SK-N-DZ (cell line): ENCODE results near the gene TRIP6.
A peak's percentile ranks its signal among the peaks of the same experiment; 100 is the strongest.
"Not testable (repeated sequence)": the region's sequence is repeated elsewhere in the genome, so short reads cannot be mapped to it uniquely, and the experiment has no call there.

ENCODE experiments used
- DNase-seq: peaks from one replicate; pipeline ENCODE4 v3.0.0-alpha.2; 2015; ENCODE audit warnings: low spot score

The TRIP6 gene

DNA sequence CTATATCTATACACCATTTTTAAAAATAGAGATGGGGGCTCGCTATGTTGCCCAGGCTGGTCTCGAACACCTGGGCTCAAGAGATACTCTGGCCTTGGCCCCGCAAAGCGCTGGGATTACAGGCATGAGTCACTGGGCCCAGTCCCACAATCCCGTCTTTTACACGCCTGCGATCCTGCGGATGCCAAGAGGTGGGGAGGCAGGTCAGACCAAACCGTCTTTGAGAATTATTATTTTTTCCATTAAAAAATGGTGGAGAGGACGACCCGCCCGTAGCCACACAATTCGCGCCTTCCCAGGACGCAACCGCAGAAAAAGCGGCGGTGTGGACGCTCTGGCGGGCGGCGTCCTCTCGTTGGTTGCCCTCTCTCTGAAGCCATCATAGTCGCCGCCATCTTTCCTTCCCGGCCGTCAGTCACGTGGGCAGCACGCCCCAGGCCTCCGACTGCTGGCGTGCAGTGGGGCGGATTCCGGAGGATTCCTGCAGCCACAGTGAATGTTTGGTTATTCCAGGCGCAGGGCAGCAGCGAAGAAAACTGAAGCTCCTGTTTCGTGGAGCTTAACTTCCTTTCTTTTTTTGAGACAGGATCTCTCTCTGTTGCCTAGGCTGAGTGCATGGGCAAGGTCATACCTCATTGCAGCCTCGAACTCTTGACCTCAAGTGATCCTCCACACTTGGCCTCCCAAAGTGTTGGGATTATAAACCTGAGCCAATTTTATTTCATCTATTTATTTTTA is 29.9 kb upstream of the TRIP6 start:
- DNase-seq: no peak

DNA sequence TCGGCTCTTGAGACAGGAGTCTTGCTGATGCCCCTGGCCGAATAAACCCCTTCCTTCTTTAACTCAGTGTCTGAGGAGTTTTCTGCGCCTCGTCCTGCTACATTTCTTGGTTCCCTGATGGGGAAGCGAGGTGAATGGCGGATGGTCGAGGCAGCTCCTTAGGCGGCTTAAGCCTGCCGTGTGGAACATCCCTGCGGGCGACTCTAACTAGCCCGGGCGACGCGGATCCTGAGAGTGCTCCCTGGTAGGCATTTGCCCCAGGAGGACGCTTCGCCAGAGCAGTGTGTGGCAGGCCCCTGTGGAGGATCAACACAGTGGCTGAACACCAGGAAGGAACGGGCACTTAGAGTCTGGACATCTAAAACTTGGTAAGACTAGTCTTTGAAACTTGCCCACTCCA is 27.8 kb upstream of the TRIP6 start:
- no peak for DNase-seq

DNA sequence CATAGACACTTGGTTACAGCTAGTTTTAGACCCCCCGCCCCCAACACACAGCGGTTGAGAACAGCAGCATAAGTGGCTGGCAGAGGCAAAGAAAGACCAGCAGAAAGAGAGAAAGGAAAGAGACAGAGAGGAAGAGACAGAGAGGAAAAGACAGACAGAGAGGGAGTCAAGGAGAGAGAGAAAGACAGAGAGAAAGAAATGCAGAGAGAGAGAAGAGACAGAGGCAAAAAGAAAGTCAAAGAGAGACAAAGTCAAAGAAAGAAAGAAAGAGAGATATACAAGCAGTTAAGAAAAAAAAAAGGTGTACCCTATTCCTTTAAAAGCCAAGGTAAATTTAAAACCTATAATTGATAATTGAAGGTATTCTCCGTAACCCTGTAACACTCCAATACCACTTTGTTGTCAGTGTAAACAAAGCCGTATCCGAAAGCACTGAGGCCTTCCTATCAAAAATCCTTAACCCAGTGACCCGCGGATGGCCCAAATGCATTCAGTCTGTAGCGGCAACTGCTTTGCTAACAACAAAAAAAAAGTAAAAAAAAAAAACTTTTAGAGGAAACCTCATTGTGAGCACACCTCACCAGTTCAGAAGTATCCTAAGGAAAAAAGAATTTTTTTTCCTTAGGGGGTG is 26.6 kb upstream of the TRIP6 start:
- DNase-seq: no peak

DNA sequence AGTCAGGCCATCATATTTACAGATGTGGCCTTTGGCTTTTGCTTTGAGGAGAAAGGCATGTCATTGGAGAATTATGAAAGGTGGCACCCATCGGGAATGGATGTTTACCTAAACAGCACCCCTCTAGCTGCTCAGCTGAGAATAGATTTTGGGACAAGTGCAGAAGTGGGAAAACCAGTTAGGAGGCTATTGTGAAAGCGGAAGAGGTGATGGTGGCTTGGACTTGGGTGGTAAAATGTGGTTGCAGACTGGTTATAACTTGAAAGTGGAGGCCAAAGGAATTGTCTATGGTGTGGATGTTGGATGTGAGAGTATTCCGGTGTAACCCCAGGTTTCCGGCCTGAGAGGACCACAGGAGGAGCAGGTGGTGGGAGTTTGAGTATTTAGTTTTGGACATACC is 19.8 kb upstream of the TRIP6 start:
- DNase-seq: no peak

DNA sequence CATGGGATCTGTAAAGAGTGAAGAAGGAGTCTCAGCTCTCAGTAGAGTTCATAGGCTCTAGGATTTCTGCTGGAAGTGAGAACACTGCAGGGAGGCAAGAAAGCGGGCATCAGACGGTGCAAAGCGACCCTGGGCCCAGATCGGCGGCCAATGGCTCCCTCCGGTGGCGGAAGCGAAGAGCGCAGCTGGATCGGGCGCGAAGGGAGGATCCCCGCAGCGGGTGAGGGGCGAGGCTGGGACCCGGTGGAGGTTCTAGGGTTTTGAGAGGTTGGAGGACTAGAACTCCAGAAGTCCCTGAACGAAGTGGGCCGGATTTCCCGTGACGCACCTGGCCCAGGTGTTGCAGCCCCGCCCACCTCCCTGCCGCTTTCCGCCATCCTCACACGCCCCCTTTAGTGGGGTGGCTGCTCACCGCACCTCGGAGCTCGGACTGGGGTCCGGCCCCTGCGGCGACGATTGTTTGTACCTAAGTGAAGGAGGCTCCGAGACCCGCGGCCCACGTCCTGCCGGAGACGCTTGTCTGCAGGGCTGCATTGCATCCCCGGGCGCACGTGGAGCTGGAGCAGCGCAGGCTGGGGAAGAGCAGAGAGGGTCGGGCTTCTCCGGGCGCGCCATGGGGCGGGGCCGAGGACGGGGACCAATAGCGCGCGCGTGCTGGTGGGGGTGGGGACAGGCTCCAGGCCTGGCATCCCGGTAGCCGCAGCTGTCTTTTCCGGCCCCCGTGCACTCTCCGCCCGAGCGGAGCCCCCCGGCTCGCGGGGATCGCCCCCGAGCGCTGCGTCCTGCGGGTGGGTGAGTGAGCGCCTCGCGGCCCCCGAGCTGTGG is 14.9 kb upstream of the TRIP6 start, which contains the start of gene SLC12A9:
SLC12A9 (plus strand) TSS at position 666 of the 825 bp plus-strand sequence. CDS start 1,485 bp downstream, outside the sequence.
- DNase-seq: peak; percentile 89

DNA sequence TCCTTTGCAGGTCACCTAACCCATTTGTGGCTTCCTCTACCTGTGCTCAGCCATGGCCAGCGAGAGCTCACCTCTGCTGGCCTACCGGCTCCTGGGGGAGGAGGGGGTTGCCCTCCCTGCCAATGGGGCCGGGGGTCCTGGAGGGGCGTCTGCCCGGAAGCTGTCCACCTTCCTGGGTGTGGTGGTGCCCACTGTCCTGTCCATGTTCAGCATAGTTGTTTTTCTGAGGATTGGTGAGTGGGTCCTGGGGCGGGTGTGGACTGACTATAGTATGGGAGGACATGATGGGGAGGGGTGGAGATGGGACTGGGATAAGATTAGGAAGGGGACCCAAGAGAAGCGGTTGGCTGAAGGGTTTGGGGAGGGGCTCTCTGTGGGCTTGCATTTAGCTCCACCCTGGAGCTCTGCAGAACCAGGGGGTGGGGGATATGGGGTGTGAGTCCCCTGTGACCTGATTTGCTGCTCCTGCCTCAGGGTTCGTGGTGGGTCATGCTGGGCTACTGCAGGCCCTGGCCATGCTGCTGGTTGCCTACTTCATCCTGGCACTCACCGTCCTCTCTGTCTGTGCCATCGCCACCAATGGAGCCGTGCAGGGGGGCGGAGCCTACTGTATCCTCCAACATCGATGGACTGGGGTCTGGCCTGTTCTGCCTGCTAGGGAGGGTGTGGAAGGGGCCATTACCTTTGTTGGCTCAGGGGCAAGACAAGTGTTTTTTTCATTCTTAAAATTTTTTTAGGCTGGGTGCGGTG is 12.9 kb upstream of the TRIP6 start:
- DNase-seq: no peak

DNA sequence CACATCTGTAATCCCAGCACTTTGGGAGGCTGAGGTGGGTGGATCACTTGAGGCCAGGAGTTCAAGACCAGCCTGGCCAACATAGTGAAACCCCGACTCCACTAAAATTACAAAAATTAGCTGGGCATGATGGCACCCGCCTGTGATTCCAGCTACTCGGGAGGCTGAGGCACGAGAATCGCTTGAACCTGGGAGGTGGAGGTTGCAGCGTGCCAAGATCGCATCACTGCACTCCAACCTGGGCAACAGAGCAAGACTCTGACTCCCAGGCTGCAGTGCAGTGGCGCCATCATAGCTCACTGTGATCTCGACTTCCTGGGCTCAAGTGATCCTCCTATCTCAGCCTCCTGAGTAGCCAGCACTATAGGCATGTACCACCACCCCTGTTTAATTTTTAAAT is 12.3 kb upstream of the TRIP6 start:
- DNase-seq: not testable (repeated sequence)

DNA sequence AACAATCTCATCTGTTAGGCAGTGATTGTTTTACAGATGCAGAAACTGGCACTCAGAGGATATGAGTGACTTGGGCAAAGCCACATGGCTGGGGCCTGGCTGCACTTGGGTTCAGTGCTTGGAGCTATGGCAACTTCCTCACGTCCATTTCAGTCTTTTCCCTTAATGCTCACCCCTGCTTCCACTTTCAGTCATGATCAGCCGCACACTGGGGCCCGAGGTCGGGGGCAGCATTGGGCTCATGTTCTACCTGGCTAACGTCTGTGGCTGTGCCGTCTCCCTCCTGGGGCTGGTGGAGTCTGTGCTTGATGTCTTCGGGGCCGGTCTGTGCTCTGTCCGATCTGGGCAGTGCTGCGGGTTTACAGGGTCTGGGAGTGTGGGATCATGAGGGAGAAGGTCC is 11.7 kb upstream of the TRIP6 start:
- DNase-seq: no peak

DNA sequence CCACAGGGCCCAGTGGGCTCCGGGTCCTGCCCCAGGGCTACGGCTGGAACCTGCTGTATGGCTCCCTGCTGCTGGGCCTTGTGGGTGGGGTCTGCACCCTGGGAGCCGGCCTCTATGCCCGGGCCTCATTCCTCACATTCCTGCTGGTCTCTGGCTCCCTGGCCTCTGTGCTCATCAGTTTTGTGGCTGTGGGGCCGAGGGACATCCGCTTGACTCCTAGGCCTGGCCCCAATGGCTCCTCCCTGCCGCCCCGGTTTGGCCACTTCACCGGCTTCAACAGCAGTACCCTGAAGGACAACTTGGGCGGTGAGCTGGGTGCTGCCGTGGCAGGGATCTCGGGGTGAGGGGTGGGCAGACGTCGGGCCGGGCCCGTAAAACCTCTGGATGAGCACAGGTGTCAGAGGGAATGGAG is 10.3 kb upstream of the TRIP6 start:
- no peak for DNase-seq

DNA sequence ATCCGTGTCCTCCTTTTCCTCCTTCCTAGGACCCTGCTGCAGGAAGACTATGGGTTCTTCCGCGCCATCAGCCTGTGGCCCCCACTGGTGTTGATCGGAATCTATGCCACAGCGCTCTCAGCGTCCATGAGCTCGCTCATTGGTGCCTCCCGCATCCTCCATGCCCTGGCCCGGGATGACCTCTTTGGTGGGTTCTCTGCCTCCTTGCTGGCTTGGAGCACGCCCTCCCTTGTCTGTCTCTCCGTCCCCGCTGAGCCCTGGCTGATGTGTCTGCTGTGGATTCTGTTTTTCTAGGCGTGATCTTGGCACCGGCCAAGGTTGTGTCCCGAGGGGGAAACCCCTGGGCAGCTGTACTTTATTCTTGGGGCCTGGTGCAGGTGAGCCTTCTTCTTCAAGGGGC is 7.3 kb upstream of the TRIP6 start:
- DNase-seq: no peak

DNA sequence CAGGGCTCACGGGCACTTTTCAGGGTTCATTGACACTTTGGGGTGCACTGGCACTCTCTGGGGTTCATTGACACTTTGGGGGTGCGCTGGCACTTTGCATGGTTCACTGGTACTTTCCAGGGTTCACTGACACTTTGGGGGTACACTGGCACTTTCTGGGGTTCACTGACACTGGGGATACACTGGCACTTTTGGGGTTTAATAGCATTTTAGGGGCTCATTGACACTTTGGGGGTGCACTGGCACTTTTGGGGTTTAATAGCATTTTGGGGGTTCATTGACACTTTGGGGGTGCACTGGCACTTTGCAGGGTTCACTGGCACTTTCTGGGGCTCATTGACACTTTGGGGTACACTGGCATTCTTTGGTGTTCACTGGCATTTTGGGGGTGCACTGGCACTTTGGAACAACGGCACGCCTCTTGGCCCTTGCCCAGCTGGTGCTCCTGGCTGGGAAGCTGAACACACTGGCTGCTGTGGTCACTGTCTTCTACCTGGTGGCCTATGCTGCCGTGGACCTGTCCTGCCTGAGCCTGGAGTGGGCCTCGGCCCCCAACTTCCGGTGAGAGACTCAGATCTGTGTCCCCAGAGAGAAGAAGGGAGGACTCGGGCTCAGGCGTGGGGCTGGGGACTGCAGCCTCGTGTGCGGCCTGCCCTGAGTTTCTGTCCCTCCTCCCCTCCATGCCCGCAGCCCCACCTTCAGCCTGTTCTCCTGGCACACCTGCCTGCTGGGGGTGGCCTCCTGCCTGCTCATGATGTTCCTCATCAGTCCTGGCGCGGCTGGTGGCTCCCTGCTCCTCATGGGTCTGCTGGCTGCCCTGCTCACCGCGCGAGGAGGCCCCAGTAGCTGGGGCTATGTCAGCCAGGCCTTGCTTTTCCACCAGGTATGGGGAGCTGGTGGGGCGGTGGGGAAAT is 6.2 kb upstream of the TRIP6 start:
- DNase-seq: no peak

DNA sequence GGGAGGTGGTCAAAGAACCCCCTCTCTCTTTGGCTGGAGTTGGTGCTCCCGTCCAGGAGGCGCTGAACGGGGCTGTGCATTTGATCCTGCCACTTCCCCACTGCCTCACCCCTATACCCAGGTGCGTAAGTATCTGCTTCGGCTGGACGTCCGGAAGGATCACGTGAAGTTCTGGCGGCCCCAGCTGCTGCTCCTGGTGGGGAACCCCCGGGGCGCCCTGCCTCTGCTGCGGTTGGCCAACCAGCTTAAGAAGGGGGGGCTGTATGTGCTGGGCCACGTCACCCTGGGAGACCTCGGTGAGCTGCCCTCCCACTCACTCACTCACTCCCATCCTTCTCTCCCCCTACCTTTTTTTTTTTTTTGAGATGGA is 5.6 kb upstream of the TRIP6 start:
- DNase-seq: no peak

DNA sequence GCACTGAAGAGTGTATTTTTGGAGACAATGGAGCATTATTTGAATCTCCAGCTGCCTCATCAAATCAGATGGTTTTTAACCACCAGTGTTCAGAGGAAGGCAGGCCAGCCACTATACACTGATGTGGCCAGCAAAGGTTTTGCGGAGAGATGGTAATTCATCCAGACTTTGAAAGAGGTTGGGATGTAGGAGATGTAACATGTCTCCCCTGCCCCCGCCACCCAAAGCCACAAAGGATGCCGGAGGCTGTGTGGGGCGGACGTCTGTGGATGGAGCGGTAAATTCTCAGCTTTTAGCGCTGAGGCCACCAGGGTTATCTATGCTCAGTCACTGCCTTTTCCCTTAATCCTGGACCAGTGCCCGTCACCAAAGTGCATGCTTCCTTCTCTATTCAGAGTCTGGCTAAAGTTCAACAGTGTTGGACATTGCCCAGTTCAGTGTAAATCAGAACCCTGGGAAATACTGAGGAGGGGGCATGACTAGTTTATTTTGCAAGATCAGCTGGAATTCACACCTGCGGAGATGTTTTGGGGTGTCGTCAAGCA is 3.7 kb upstream of the TRIP6 start:
- DNase-seq: no peak

DNA sequence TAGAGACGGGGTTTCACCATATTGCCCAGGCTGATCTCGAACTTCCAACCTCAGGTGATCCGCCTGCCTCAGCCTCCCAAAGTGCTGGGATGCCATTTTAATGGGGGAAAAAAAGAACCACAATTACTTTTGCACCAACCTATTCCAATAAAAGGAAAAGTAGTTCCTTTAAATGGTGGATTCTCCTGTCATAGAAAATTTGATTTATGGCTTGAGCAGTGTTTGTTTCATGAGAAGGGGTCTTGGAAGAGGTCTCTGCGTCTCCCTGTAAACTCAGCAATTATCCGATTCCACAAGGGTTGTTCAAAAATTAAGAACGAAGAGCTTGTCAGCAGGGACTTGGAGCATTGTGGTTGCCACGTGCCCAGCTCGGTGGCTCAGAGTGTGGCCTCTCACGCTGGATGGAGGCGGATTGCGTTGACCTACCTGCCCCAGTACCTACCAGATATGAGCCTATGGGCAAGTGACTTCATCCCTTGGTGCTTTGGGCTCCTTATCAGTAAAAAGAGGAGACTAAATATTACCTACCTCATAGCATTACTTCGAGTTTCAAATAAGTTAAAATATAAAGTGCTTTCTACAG is 2.8 kb upstream of the TRIP6 start:
- no peak for DNase-seq

DNA sequence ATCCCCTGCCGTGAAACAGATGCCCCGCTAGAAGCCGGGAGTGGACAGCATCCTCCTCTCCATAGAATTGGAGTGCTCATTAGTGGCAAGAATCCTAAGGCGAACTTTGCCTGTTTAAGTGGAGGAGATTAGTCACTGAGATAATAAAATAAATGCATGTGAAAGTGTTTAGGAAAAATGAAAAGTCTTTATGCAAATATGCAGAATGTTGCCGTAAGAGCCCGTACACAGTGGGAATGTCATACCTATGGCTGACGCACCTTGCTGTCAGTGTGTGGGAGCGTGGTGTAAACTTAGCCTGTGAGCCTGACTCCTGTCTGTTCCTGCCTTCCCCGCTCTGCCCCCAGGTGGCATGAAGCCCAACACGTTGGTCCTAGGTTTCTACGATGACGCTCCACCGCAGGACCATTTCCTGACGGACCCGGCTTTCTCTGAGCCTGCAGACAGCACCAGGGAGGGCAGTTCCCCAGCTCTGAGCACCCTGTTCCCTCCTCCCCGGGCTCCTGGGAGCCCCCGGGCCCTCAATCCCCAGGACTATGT is 1.7 kb upstream of the TRIP6 start:
- no peak for DNase-seq

DNA sequence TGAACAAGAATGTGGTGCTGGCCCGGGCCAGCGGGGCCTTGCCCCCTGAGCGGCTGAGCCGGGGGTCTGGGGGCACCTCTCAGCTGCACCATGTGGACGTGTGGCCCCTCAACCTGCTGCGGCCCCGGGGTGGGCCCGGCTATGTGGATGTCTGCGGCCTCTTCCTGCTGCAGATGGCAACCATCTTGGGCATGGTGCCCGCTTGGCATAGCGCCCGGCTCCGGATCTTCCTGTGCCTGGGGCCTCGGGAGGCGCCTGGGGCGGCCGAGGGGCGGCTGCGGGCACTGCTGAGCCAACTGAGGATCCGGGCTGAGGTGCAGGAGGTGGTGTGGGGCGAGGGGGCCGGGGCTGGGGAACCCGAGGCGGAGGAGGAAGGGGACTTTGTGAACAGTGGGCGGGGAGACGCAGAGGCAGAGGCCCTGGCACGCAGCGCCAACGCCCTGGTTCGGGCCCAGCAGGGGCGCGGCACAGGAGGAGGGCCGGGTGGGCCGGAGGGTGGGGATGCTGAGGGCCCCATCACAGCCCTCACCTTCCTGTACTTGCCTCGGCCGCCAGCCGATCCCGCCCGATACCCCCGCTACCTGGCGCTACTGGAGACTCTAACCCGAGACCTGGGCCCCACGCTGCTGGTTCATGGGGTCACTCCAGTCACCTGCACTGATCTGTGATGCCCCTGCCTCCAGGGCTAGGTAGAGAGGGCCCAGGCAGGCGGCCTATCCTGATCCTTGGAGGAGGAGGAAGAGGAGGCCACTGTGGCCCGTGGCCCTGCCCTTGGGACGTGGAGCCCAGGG is 1.1 kb upstream of the TRIP6 start:
- no peak for DNase-seq

DNA sequence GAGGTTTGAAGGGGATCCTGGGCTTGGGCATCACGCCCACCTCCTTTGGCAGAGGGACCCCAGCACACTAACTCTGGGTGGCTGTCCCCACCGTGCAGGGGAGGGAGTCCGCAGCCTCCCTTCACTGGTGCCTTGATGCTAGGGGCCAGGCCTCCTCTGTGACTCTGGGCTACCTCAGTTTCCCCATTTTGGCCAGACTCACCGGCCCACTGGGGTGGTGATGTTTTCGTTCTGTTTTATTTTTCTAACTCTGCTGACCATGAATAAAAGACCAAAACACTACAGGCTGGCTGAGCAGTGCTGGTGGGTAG is 503 bp upstream of the TRIP6 start:
- DNase-seq: no peak

DNA sequence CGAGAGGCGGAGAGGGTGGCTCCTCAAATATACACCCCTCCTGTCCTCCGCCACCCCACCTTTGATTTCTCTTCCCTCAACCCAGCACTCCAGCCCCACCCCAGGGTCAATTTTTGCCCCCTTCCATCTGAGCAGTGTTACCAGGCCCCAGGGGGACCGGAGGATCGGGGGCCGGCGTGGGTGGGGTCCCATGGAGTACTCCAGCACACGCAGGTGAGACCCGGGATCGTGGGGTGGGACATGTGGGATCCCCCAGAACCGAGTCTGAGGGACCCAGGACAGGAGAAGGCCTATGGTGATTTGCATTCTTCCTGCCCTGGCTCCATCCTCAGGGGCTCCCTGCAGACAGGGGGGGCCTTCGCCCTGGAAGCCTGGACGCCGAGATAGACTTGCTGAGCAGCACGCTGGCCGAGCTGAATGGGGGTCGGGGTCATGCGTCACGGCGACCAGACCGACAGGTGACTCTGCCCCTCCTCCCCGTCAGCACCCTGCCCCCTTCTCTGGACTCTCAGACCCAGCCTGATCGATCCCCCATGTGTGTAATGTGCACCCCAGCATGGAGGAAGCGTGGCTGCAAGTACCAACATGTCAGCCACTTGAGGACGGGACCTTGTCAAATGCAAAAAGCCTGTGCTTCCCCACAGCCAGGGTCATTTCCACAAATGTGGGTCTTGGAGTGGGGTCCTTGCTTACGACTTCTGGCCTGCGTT is 744 bp downstream of the TRIP6 start:
- no peak for DNase-seq
